Astrocyte (in vitro differentiated cells and primary cell): ENCODE results near the gene CSNK1D. TPM values are rescaled to one million over a fixed set of nuclear protein-coding genes. Genes with fewer than 3 reads are reported as not detected.

Experiments
- DNase-seq: peaks from one replicate; pipeline ENCODE4 v3.0.0-alpha.2; 2010; ENCODE audit warnings: low read depth
- FAIRE-seq: peaks from 2 replicates; lab custom pipeline; 2011; peaks lifted over from hg19 to GRCh38; lab: Jason Lieb, UNC
- H2AFZ ChIP-seq: 2 replicates; pipeline ENCODE4 v1.6.0; 2012; ENCODE audit warnings: low read depth, low read length, inconsistent platforms
- H3K27ac ChIP-seq: 2 replicates; pipeline ENCODE4 v1.5.1; 2011; ENCODE audit warnings: low read depth, low read length, inconsistent platforms
- H3K27me3 ChIP-seq: 2 replicates; pipeline ENCODE4 v1.6.0; 2011; ENCODE audit warnings: low read length, inconsistent platforms; ENCODE audit not compliant: insufficient read depth
- H3K36me3 ChIP-seq: 2 replicates; pipeline ENCODE4 v1.5.1; 2011; ENCODE audit warnings: low read length, inconsistent platforms; ENCODE audit not compliant: insufficient read depth
- H3K4me1 ChIP-seq: 2 replicates; pipeline ENCODE4 v1.5.1; 2011; ENCODE audit warnings: low read length, inconsistent platforms; ENCODE audit not compliant: insufficient read depth
- H3K4me2 ChIP-seq: 2 replicates; pipeline ENCODE4 v1.6.0; 2012; ENCODE audit warnings: low read length, inconsistent platforms
- H3K4me3 ChIP-seq: 2 replicates; pipeline ENCODE4 v1.5.1; 2011; ENCODE audit warnings: low read depth, mild to moderate bottlenecking, low read length, inconsistent platforms; ENCODE audit not compliant: insufficient read depth
- H3K79me2 ChIP-seq: 2 replicates; pipeline ENCODE4 v1.6.0; 2012; ENCODE audit warnings: mild to moderate bottlenecking, low read length, inconsistent platforms; ENCODE audit not compliant: insufficient read depth
- H3K9ac ChIP-seq: 2 replicates; pipeline ENCODE4 v1.6.0; 2012; ENCODE audit warnings: mild to moderate bottlenecking, low read length, inconsistent platforms
- H3K9me3 ChIP-seq: 2 replicates; pipeline ENCODE4 v1.5.1; 2012; ENCODE audit warnings: low read depth, mild to moderate bottlenecking, low read length, inconsistent platforms; ENCODE audit not compliant: insufficient read depth
- H4K20me1 ChIP-seq: 2 replicates; pipeline ENCODE4 v1.6.0; 2012; ENCODE audit warnings: low read length, inconsistent platforms; ENCODE audit not compliant: insufficient read depth
- H3K27ac Mint-ChIP-seq: one replicate; pipeline ENCODE4 v1.8.0; 2021; ENCODE audit warnings: mild to moderate bottlenecking, mixed read lengths; ENCODE audit not compliant: unreplicated experiment
- H3K27me3 Mint-ChIP-seq: one replicate; pipeline ENCODE4 v1.8.0; 2021; ENCODE audit warnings: low read depth, mixed read lengths; ENCODE audit not compliant: unreplicated experiment
- H3K36me3 Mint-ChIP-seq: one replicate; pipeline ENCODE4 v1.8.0; 2021; ENCODE audit warnings: low read depth, mixed read lengths; ENCODE audit not compliant: unreplicated experiment
- H3K4me1 Mint-ChIP-seq: one replicate; pipeline ENCODE4 v1.8.0; 2021; ENCODE audit warnings: low read depth, mixed read lengths; ENCODE audit not compliant: unreplicated experiment
- H3K4me3 Mint-ChIP-seq: one replicate; pipeline ENCODE4 v1.8.0; 2021; ENCODE audit warnings: mild to moderate bottlenecking, moderate library complexity, mixed read lengths; ENCODE audit not compliant: unreplicated experiment
- H3K9me3 Mint-ChIP-seq: one replicate; pipeline ENCODE4 v1.8.0; 2021; ENCODE audit warnings: mild to moderate bottlenecking, mixed read lengths; ENCODE audit not compliant: unreplicated experiment
- CTCF ChIP-seq: IDR thresholded peaks from 2 replicates; pipeline ENCODE4 v1.5.1; 2011; ENCODE audit warnings: low read depth, mild to moderate bottlenecking, inconsistent platforms, low read length, moderate library complexity; ENCODE audit not compliant: insufficient read depth
- EZH2 ChIP-seq: IDR thresholded peaks from 2 replicates; pipeline ENCODE4 v1.6.1; 2012; ENCODE audit warnings: mild to moderate bottlenecking, low read length, inconsistent platforms; ENCODE audit not compliant: insufficient read depth
- total RNA-seq: library from RNA; stranded (reverse); gene quantifications from 2 replicates; pipeline ENCODE4 v1.2.1, GENCODE V29; 2021

CSNK1D gene
- total RNA-seq, 1 donor from 2014 or later = 153 TPM

GRCh38 chr17:82241926-82242697, 31.4 kb downstream of the CSNK1D start:
- no peak for FAIRE-seq
- H3K79me2 ChIP-seq = peaks cover 61% of the 10 kb centered on the region
- peak overlapping the region; percentile 36 for H3K27ac ChIP-seq
- no peak overlapping the region for H2AFZ ChIP-seq
- TF ChIP-seq CTCF (no peak), EZH2 (no peak)
- peak overlapping the region; percentile 28 for H3K4me2 ChIP-seq
- H3K4me1 Mint-ChIP-seq = peaks cover 28% of the 10 kb centered on the region
- no peaks in the 10 kb centered on the region for H3K27me3 ChIP-seq
- peak overlapping the region; percentile 7 for H3K9ac ChIP-seq
- peak overlapping the region; percentile 75 for H3K27ac Mint-ChIP-seq
- no peak overlapping the region for H3K4me3 ChIP-seq
- no peaks in the 10 kb centered on the region for H3K9me3 ChIP-seq
- H3K4me1 ChIP-seq = peaks cover 59% of the 10 kb centered on the region
- DNase-seq = no peak
- peaks cover 98% of the 10 kb centered on the region for H4K20me1 ChIP-seq
- H3K36me3 Mint-ChIP-seq = peaks cover 18% of the 10 kb centered on the region
- no peak overlapping the region for H3K4me3 Mint-ChIP-seq
- H3K27me3 Mint-ChIP-seq = no peaks in the 10 kb centered on the region
- peaks cover 25% of the 10 kb centered on the region for H3K36me3 ChIP-seq
- H3K9me3 Mint-ChIP-seq = no peaks in the 10 kb centered on the region

GRCh38 chr17:82241183-82241925, 32.1 kb downstream of the CSNK1D start:
- Mint-ChIP-seq H3K27ac (no peak overlapping the region), H3K27me3 (no peaks in the 10 kb centered on the region), H3K4me1 (peaks cover 26% of the 10 kb centered on the region), H3K9me3 (no peaks in the 10 kb centered on the region), H3K36me3 (peaks cover 18% of the 10 kb centered on the region), H3K4me3 (no peak overlapping the region)
- Histone ChIP-seq H3K4me2 (peak overlapping the region; percentile 28), H3K9ac (peak overlapping the region; percentile 7), H4K20me1 (peaks cover 98% of the 10 kb centered on the region), H3K4me1 (peaks cover 57% of the 10 kb centered on the region), H3K36me3 (peaks cover 25% of the 10 kb centered on the region), H3K4me3 (no peak overlapping the region), H3K27ac (peak overlapping the region; percentile 36), H3K9me3 (no peaks in the 10 kb centered on the region), H2AFZ (no peak overlapping the region), H3K27me3 (no peaks in the 10 kb centered on the region), H3K79me2 (peaks cover 66% of the 10 kb centered on the region)
- FAIRE-seq (no peak), DNase-seq (peak; percentile 52)
- TF ChIP-seq CTCF (no peak), EZH2 (no peak)
